ENCODE results near the gene PKD1L1. TPM values are rescaled to one million over a fixed set of nuclear protein-coding genes. Genes with fewer than 3 reads are reported as not detected.

PKD1L1 gene
- total RNA-seq, 1 donor, result under 0.01 TPM

- DNase-seq (ENCODE audit: low read depth), result no peak
- no peak overlapping the region for H3K4me3 ChIP-seq (ENCODE audit: low read depth, low read length)
- no peak for TF ChIP-seq CTCF (IDR thresholded peaks at IDR 0.05; ENCODE audit: insufficient read depth, low read length)
These were observed 55.0 kb downstream of the PKD1L1 start for GRCh38 chr7:47893238-47893637.

GRCh38 chr7:47890606-47891005, 57.7 kb downstream of the PKD1L1 start:
- H3K4me3 ChIP-seq (ENCODE audit: low read depth, low read length), result no peak overlapping the region
- no peak for TF ChIP-seq CTCF (IDR thresholded peaks at IDR 0.05; ENCODE audit: insufficient read depth, low read length)
- DNase-seq (ENCODE audit: low read depth), result no peak

- H3K4me3 ChIP-seq (ENCODE audit: low read depth, low read length), result no peak overlapping the region
- no peak for TF ChIP-seq CTCF (IDR thresholded peaks at IDR 0.05; ENCODE audit: insufficient read depth, low read length)
- no peak for DNase-seq (ENCODE audit: low read depth)
These were observed 58.1 kb downstream of the PKD1L1 start for GRCh38 chr7:47890125-47890524.

GRCh38 chr7:47889723-47890122, 58.5 kb downstream of the PKD1L1 start:
- no peak overlapping the region for H3K4me3 ChIP-seq (ENCODE audit: low read depth, low read length)
- no peak for DNase-seq (ENCODE audit: low read depth)
- no peak for TF ChIP-seq CTCF (IDR thresholded peaks at IDR 0.05; ENCODE audit: insufficient read depth, low read length)

- no peak for TF ChIP-seq CTCF (IDR thresholded peaks at IDR 0.05; ENCODE audit: insufficient read depth, low read length)
- H3K4me3 ChIP-seq (ENCODE audit: low read depth, low read length), result no peak overlapping the region
- DNase-seq (ENCODE audit: low read depth), result no peak
These were observed 59.6 kb downstream of the PKD1L1 start for GRCh38 chr7:47888371-47889265.

GRCh38 chr7:47887016-47887640, 61.1 kb downstream of the PKD1L1 start:
- no peak for TF ChIP-seq CTCF (IDR thresholded peaks at IDR 0.05; ENCODE audit: insufficient read depth, low read length)

More at GRCh38 chr7:47887016-47887640, 61.1 kb downstream of the PKD1L1 start:
- no peak for DNase-seq (ENCODE audit: low read depth)
- no peak overlapping the region for H3K4me3 ChIP-seq (ENCODE audit: low read depth, low read length)

Data from fibroblast of the aortic adventitia (primary cell).